IMR-90 (cell line): ENCODE results near the gene UVSSA. TPM values are rescaled to one million over a fixed set of nuclear protein-coding genes. Genes with fewer than 3 reads are reported as not detected.

Experiments used
- ATAC-seq: fragments of 200-7000 bp; cut with Tn5 transposase; 2 replicates; pipeline ENCODE4 v1.9.1; 2020; ENCODE audit warnings: low read depth, mild to moderate bottlenecking, moderate library complexity
- BruUV-seq: library from RNA; stranded (reverse); fragments of 400-500 nt; replicated peaks from 2 replicates; lab custom pipeline; 2021; lab: Mats Ljungman, UMichigan
- CTCF ChIA-PET: fragments of 300-600 bp; formaldehyde crosslinking; extraction: SDS; loops from one replicate; lab custom pipeline; 2021; ENCODE audit warnings: antibody characterized with exemption; lab: Yijun Ruan, JAX
- POLR2A ChIA-PET: fragments of 300-600 bp; sonication (Branson Sonifier 250); formaldehyde crosslinking; loops from one replicate; lab custom pipeline; 2022; ENCODE audit warnings: antibody characterized with exemption; ENCODE audit not compliant: unreplicated experiment; lab: Charles Lee
- DNase-seq: peaks from one replicate; pipeline ENCODE4 v3.0.0; 2013
- H2AFZ ChIP-seq: replicated peaks from 2 replicates; pipeline ENCODE3; 2013; ENCODE audit warnings: low read length, mild to moderate bottlenecking; ENCODE audit not compliant: poor library complexity
- H2AK5ac ChIP-seq: 2 replicates; pipeline ENCODE4 v1.6.1; 2013; ENCODE audit warnings: low read depth, low read length, inconsistent platforms
- H2AK9ac ChIP-seq: replicated peaks from 2 replicates; pipeline ENCODE3; 2013; ENCODE audit warnings: mild to moderate bottlenecking, low read depth, low read length, moderate library complexity; ENCODE audit not compliant: poor library complexity
- H2BK120ac ChIP-seq: 2 replicates; pipeline ENCODE4 v1.6.1; 2013; ENCODE audit warnings: low read depth, low read length, inconsistent platforms
- H2BK15ac ChIP-seq: 3 replicates; pipeline ENCODE4 v1.6.1; 2013; ENCODE audit warnings: low read depth, low read length, inconsistent platforms
- H2BK20ac ChIP-seq: 2 replicates; pipeline ENCODE4 v1.6.1; 2013; ENCODE audit warnings: low read depth, mild to moderate bottlenecking, inconsistent platforms, low read length, moderate library complexity
- H2BK5ac ChIP-seq: 2 replicates; pipeline ENCODE4 v1.6.1; 2013; ENCODE audit warnings: mild to moderate bottlenecking, low read depth, low read length, inconsistent platforms; ENCODE audit not compliant: poor library complexity, severe bottlenecking
- H3K14ac ChIP-seq: replicated peaks from 2 replicates; pipeline ENCODE4 v1.6.1; 2013; ENCODE audit warnings: low read depth, low read length, inconsistent platforms
- H3K18ac ChIP-seq: 2 replicates; pipeline ENCODE4 v1.6.1; 2013; ENCODE audit warnings: low read depth, low read length, control low read depth
- H3K23ac ChIP-seq: 2 replicates; pipeline ENCODE4 v1.6.1; 2013; ENCODE audit warnings: low read depth, low read length, inconsistent platforms
- H3K27ac ChIP-seq: 2 replicates; pipeline ENCODE4 v1.5.1; 2013; ENCODE audit warnings: mild to moderate bottlenecking, control low read depth, low read length; ENCODE audit not compliant: insufficient read depth
- H3K27me3 ChIP-seq: 2 replicates; pipeline ENCODE4 v1.6.1; 2013; ENCODE audit warnings: low read length; ENCODE audit not compliant: control insufficient read depth, insufficient read depth
- H3K36me3 ChIP-seq: 2 replicates; pipeline ENCODE4 v1.6.1; 2013; ENCODE audit warnings: low read length, mixed read lengths; ENCODE audit not compliant: control insufficient read depth, insufficient read depth
- H3K4ac ChIP-seq: 2 replicates; pipeline ENCODE4 v1.6.1; 2013; ENCODE audit warnings: low read depth, low read length, inconsistent platforms
- H3K4me1 ChIP-seq: 2 replicates; pipeline ENCODE4 v1.6.1; 2013; ENCODE audit warnings: low read length, mixed read lengths; ENCODE audit not compliant: control insufficient read depth, insufficient read depth
- H3K4me2 ChIP-seq: 2 replicates; pipeline ENCODE4 v1.6.1; 2013; ENCODE audit warnings: low read depth, mild to moderate bottlenecking, control low read depth, low read length, moderate library complexity
- H3K4me3 ChIP-seq: 2 replicates; pipeline ENCODE4 v1.5.1; 2013; ENCODE audit warnings: low read depth, mild to moderate bottlenecking, control low read depth, low read length, moderate library complexity; ENCODE audit not compliant: insufficient read depth
- H3K56ac ChIP-seq: 2 replicates; pipeline ENCODE4 v1.6.1; 2013; ENCODE audit warnings: low read length, inconsistent platforms; ENCODE audit not compliant: insufficient read depth; ENCODE audit errors: extremely low read depth
- H3K79me1 ChIP-seq, 2 experiments: 2 replicates each; pipeline ENCODE4 v1.6.1; 2013; ENCODE audit warnings: low read length in 2 of 2, inconsistent platforms in 1 of 2, low read depth in 1 of 2
- H3K9ac ChIP-seq: 2 replicates; pipeline ENCODE4 v1.6.1; 2013; ENCODE audit warnings: low read depth, low read length, control low read depth
- H3K9me1 ChIP-seq: 2 replicates; pipeline ENCODE4 v1.6.1; 2013; ENCODE audit warnings: low read length, inconsistent platforms; ENCODE audit not compliant: insufficient read depth
- H3K9me3 ChIP-seq: 2 replicates; pipeline ENCODE4 v1.6.1; 2013; ENCODE audit warnings: low read length; ENCODE audit not compliant: control insufficient read depth, insufficient read depth
- H4K20me1 ChIP-seq: 2 replicates; pipeline ENCODE4 v1.6.1; 2013; ENCODE audit warnings: low read length, inconsistent platforms; ENCODE audit not compliant: insufficient read depth
- H4K5ac ChIP-seq: 2 replicates; pipeline ENCODE4 v1.6.1; 2013; ENCODE audit warnings: mild to moderate bottlenecking, low read depth, low read length, control low read depth
- H4K8ac ChIP-seq, 2 experiments: 2 replicates each; pipeline ENCODE4 v1.6.1; 2013; ENCODE audit warnings: low read depth in 2 of 2, low read length in 2 of 2, control low read depth in 1 of 2, inconsistent platforms in 1 of 2
- H4K91ac ChIP-seq: 2 replicates; pipeline ENCODE4 v1.6.1; 2013; ENCODE audit warnings: low read depth, low read length, inconsistent platforms; ENCODE audit not compliant: insufficient read depth
- CHD1 ChIP-seq: IDR thresholded peaks from 2 replicates; pipeline ENCODE4 v1.6.1; 2012; ENCODE audit warnings: low read depth, low read length, improper control_type of control experiment
- FOS ChIP-seq: fragments of 150-350 bp; IDR thresholded peaks from 2 replicates; pipeline ENCODE4 v1.6.1; 2016; ENCODE audit warnings: low read depth, low read length
- MAFK ChIP-seq: IDR thresholded peaks from 2 replicates; pipeline ENCODE4 v1.6.1; 2012; ENCODE audit warnings: low read depth, low read length, improper control_type of control experiment
- MXI1 ChIP-seq: IDR thresholded peaks from 2 replicates; pipeline ENCODE4 v1.6.1; 2012; ENCODE audit warnings: low read depth, mild to moderate bottlenecking, low read length, moderate library complexity, borderline replicate concordance
- RCOR1 ChIP-seq: IDR thresholded peaks from 2 replicates; pipeline ENCODE4 v1.6.1; 2012; ENCODE audit warnings: mild to moderate bottlenecking, low read length, improper control_type of control experiment; ENCODE audit not compliant: insufficient replicate concordance
- SMC3 ChIP-seq: fragments of 150-350 bp; IDR thresholded peaks from 2 replicates; pipeline ENCODE4 v1.6.1; 2016; ENCODE audit warnings: low read depth, mild to moderate bottlenecking, antibody characterized with exemption, low read length, moderate library complexity
- WGBS, 2 experiments: methylation state at CpG; one replicate each; pipeline versions ENCODE4 v1.1.5 to v1.1.7; 2013; ENCODE audit warnings: missing lambda C conversion rate in 2 of 2; ENCODE audit not compliant: insufficient read length in 1 of 2; ENCODE audit errors: extremely low coverage in 2 of 2; 5-methylcytosine and 5-hydroxymethylcytosine counted together
- dilution Hi-C: fragments of 300-500 bp; cut with HindIII; formaldehyde crosslinking; loops from one replicate; pipeline ENCODE4 v1.14.3; 2018; ENCODE audit warnings: low sequenced_read_pairs; ENCODE audit not compliant: unreplicated experiment
- in situ Hi-C: fragments of 300-500 bp; cut with MboI; formaldehyde crosslinking; loops from 3 replicates; pipeline ENCODE4 v1.14.3; 2019; ENCODE audit warnings: low sequenced_read_pairs, inconsistent platforms, mixed read lengths
- intact Hi-C: fragments of 100-400 bp; cut with micrococcal nuclease; formaldehyde crosslinking; loops from 2 replicates; pipeline ENCODE4 v1.10.0; 2022
- polyA plus RNA-seq, 3 experiments: library from polyadenylated mRNA; depleted of rRNA; stranded (reverse); fragments of >200 nt; gene quantifications; 2 replicates each; pipeline ENCODE4 v1.2.3, GENCODE V29; 2012; ENCODE audit warnings: low replicate concordance in 1 of 3
- total RNA-seq: library from RNA; depleted of rRNA; stranded (reverse); fragments of >200 nt; gene quantifications from 2 replicates; pipeline ENCODE4 v1.2.3, GENCODE V29; 2012

The UVSSA gene
- total and polyA plus RNA-seq, 2 of the 4 experiments (the other 2 are of a cell fraction) = 1.4 to 8.4 TPM

DNA sequence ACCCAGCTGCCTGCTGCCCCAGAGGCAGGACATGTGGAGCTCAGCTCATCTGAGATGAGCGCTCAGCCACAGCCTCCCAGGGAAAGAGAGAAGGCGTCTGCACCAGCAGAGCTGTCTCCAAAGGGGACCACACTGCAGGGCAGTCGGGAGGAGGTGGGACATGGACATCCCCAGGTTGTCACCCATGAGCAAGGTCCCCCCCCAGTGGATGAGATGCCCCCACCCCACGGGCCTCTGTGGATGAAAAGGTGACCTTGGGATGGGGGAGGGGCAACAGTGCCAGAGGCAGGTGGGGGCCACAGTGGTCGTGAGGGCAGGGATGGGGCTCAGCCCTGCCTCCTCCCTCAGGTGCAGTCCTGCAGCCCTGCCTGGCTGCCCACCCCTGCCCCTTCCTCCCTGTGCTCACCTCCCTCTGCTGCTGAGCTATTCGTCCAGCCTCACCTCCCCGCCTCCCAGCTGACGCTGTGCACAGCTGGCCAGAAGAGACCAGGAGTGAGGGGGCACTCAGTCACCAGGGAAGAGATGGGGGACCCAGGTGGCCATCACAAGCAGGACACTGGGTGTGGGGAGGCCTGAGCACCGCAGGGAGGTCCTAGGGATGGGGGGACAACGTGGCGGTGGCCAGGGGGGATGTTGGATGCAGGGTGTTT lies 49.9 kb downstream of the UVSSA start:
- CTCF ChIA-PET = no interaction called here
- H2AK5ac ChIP-seq = no peak overlapping the region
- H4K8ac ChIP-seq = no peak overlapping the region
- H3K56ac ChIP-seq = no peak overlapping the region
- POLR2A ChIA-PET = no interaction called here
- peak overlapping the region; percentile 33 for H2AFZ ChIP-seq
- DNase-seq (no peak), ATAC-seq (no peak)
- H4K20me1 ChIP-seq = no peaks in the 10 kb centered on the region
- TF ChIP-seq CHD1 = no peak
- no peak for TF ChIP-seq FOS
- TF ChIP-seq RCOR1 = no peak
- no peak for TF ChIP-seq MXI1
- no peak for TF ChIP-seq MAFK
- TF ChIP-seq SMC3 = no peak
- H2BK20ac ChIP-seq = no peak overlapping the region
- H3K18ac ChIP-seq = no peak overlapping the region
- no peak overlapping the region for H3K14ac ChIP-seq
- H2BK120ac ChIP-seq = no peak overlapping the region
- no peak overlapping the region for H3K4me2 ChIP-seq
- H2BK5ac ChIP-seq = no peak overlapping the region
- H3K4me3 ChIP-seq = no peak overlapping the region
- intact Hi-C loops = no loop called here
- no peak overlapping the region for H2AK9ac ChIP-seq
- no peak overlapping the region for H4K91ac ChIP-seq
- H3K9me3 ChIP-seq = peaks cover 29% of the 10 kb centered on the region
- H3K79me1 ChIP-seq = no peaks in the 10 kb centered on the region
- H3K9me1 ChIP-seq = no peaks in the 10 kb centered on the region
- no peak overlapping the region for H4K5ac ChIP-seq
- no peak overlapping the region for H3K23ac ChIP-seq
- no peak overlapping the region for H2BK15ac ChIP-seq
- H3K9ac ChIP-seq = no peak overlapping the region
- dilution Hi-C loops = no loop called here
- BruUV-seq = no TSS peak
- no peak overlapping the region for H3K4ac ChIP-seq
- peaks cover 18% of the 10 kb centered on the region for H3K27me3 ChIP-seq
- H3K4me1 ChIP-seq = no peaks in the 10 kb centered on the region
- no peak overlapping the region for H3K27ac ChIP-seq
- in situ Hi-C loops = no loop called here
- H3K36me3 ChIP-seq = peaks cover 14% of the 10 kb centered on the region
- no CpG with 5 or more reads among the region's 11 CpGs for WGBS, 2 experiments
